Measurements from ENCODE around the gene MAGIX.
"Not testable (repeated sequence)": the region's sequence is repeated elsewhere in the genome, so short reads cannot be mapped to it uniquely, and the experiment has no call there.

The MAGIX gene

GRCh38 chrX:49162620-49163019 lies at the start of gene MAGIX:
Gene MAGIX (plus strand): TSS chrX:49162758. CDS start chrX:49162890, 132 bp downstream.
- no peak for DNase-seq (ENCODE audit: low read depth)

GRCh38 chrX:49116076-49116475 lies 46.5 kb upstream of the MAGIX start:
- DNase-seq (ENCODE audit: low read depth) = no peak

GRCh38 chrX:49116716-49117115 lies 45.8 kb upstream of the MAGIX start:
- DNase-seq (ENCODE audit: low read depth) = no peak

GRCh38 chrX:49117581-49117980 lies 45.0 kb upstream of the MAGIX start:
- no peak for DNase-seq (ENCODE audit: low read depth)

GRCh38 chrX:49120091-49120490 lies 42.5 kb upstream of the MAGIX start:
- no peak for DNase-seq (ENCODE audit: low read depth)

GRCh38 chrX:49122499-49122898 lies 40.1 kb upstream of the MAGIX start:
- DNase-seq (ENCODE audit: low read depth) = no peak

- DNase-seq (ENCODE audit: low read depth) = not testable (repeated sequence)
Measured at GRCh38 chrX:49127742-49128258, 34.8 kb upstream of the MAGIX start.

GRCh38 chrX:49129427-49129826 lies 33.1 kb upstream of the MAGIX start:
- no peak for DNase-seq (ENCODE audit: low read depth)

GRCh38 chrX:49132275-49132674 lies 30.3 kb upstream of the MAGIX start:
- not testable (repeated sequence) for DNase-seq (ENCODE audit: low read depth)

- no peak for DNase-seq (ENCODE audit: low read depth)
Measured at GRCh38 chrX:49133759-49134158, 28.8 kb upstream of the MAGIX start.

GRCh38 chrX:49137492-49137891 lies 25.1 kb upstream of the MAGIX start:
- no peak for DNase-seq (ENCODE audit: low read depth)

GRCh38 chrX:49139713-49140112 lies 22.8 kb upstream of the MAGIX start:
- DNase-seq (ENCODE audit: low read depth) = peak; percentile 43

- DNase-seq (ENCODE audit: low read depth) = not testable (repeated sequence)
Measured at GRCh38 chrX:49142264-49142663, 20.3 kb upstream of the MAGIX start.

GRCh38 chrX:49143154-49143553 lies 19.4 kb upstream of the MAGIX start:
- DNase-seq (ENCODE audit: low read depth) = not testable (repeated sequence)

- DNase-seq (ENCODE audit: low read depth) = no peak
Measured at GRCh38 chrX:49147282-49147681, 15.3 kb upstream of the MAGIX start.

GRCh38 chrX:49147936-49148335 lies 14.6 kb upstream of the MAGIX start:
- DNase-seq (ENCODE audit: low read depth) = no peak

GRCh38 chrX:49148390-49149100 lies 14.0 kb upstream of the MAGIX start:
- not testable (repeated sequence) for DNase-seq (ENCODE audit: low read depth)

GRCh38 chrX:49149291-49149690 lies 13.3 kb upstream of the MAGIX start:
- not testable (repeated sequence) for DNase-seq (ENCODE audit: low read depth)

- DNase-seq (ENCODE audit: low read depth) = no peak
Measured at GRCh38 chrX:49153467-49153866, 9.1 kb upstream of the MAGIX start.

GRCh38 chrX:49155243-49155899 lies 7.2 kb upstream of the MAGIX start:
- peak; percentile 82 for DNase-seq (ENCODE audit: low read depth)

- peak; percentile 86 for DNase-seq (ENCODE audit: low read depth)
Measured at GRCh38 chrX:49155900-49156837, 6.4 kb upstream of the MAGIX start.

- DNase-seq (ENCODE audit: low read depth) = no peak
Measured at GRCh38 chrX:49157194-49157593, 5.4 kb upstream of the MAGIX start.
